Smooth muscle cell of the brain vasculature (primary cell): ENCODE data around the gene POLR1B.
"Not testable (repeated sequence)": the region's sequence is repeated elsewhere in the genome, so short reads cannot be mapped to it uniquely, and the experiment has no call there.

Source experiments
- DNase-seq: peaks from one replicate; pipeline ENCODE4 v3.0.0-alpha.2; 2012; ENCODE audit warnings: low read depth, low spot score

POLR1B gene

GRCh38 chr2:112601754-112602153 lies 59.5 kb downstream of the POLR1B start:
- no peak for DNase-seq

GRCh38 chr2:112602917-112603316 lies 60.7 kb downstream of the POLR1B start:
- DNase-seq = no peak

GRCh38 chr2:112603731-112604130 lies 61.5 kb downstream of the POLR1B start:
- no peak for DNase-seq

- no peak for DNase-seq
Measured at GRCh38 chr2:112604952-112605351, 62.7 kb downstream of the POLR1B start.

GRCh38 chr2:112605926-112606325 lies 63.7 kb downstream of the POLR1B start:
- no peak for DNase-seq

- no peak for DNase-seq
Measured at GRCh38 chr2:112606547-112606946, 64.3 kb downstream of the POLR1B start.

- DNase-seq = no peak
Measured at GRCh38 chr2:112607680-112608438, 65.6 kb downstream of the POLR1B start.

- not testable (repeated sequence) for DNase-seq
Measured at GRCh38 chr2:112609320-112609719, 67.1 kb downstream of the POLR1B start.

GRCh38 chr2:112612283-112612682 lies 70.0 kb downstream of the POLR1B start:
- DNase-seq = not testable (repeated sequence)

- DNase-seq = no peak
Measured at GRCh38 chr2:112614201-112614840, 72.1 kb downstream of the POLR1B start.

- no peak for DNase-seq
Measured at GRCh38 chr2:112615051-112615450, 72.8 kb downstream of the POLR1B start.

- not testable (repeated sequence) for DNase-seq
Measured at GRCh38 chr2:112615798-112616197, 73.5 kb downstream of the POLR1B start.

GRCh38 chr2:112618383-112618782 lies 76.1 kb downstream of the POLR1B start:
- no peak for DNase-seq

- no peak for DNase-seq
Measured at GRCh38 chr2:112621790-112622527, 79.7 kb downstream of the POLR1B start.

GRCh38 chr2:112622528-112622849 lies 80.2 kb downstream of the POLR1B start:
- no peak for DNase-seq

GRCh38 chr2:112623913-112624777 lies 81.9 kb downstream of the POLR1B start:
- DNase-seq = no peak

- DNase-seq = no peak
Measured at GRCh38 chr2:112625474-112626114, 83.3 kb downstream of the POLR1B start.

- DNase-seq = no peak
Measured at GRCh38 chr2:112626604-112627059, 84.4 kb downstream of the POLR1B start.
